NCI-H2029 treated with DMSO at 0.1 percent for 48 hours (cell line): Measurements from ENCODE around the gene STING1.
A peak's percentile ranks its signal among the peaks of the same experiment; 100 is the strongest.
"Not testable (repeated sequence)": the region's sequence is repeated elsewhere in the genome, so short reads cannot be mapped to it uniquely, and the experiment has no call there.

Experiments
- DNase-seq: peaks from one replicate; lab custom pipeline; 2025; lab: John Stamatoyannopoulos, UW

Gene STING1

GRCh38 chr5:139482050-139482889 is at the start of gene STING1:
TSS of gene STING1 (minus strand) at chr5:139482758. CDS start at chr5:139481704, 1,054 bp downstream.
- peak; percentile 96 for DNase-seq

- DNase-seq, result no peak
Measured at GRCh38 chr5:139531772-139532169, 49.2 kb upstream of the STING1 start.

- not testable (repeated sequence) for DNase-seq
Measured at GRCh38 chr5:139530079-139530478, 47.5 kb upstream of the STING1 start.

- DNase-seq, result not testable (repeated sequence)
Measured at GRCh38 chr5:139528695-139529094, 46.1 kb upstream of the STING1 start.

- not testable (repeated sequence) for DNase-seq
Measured at GRCh38 chr5:139527896-139528467, 45.4 kb upstream of the STING1 start.

GRCh38 chr5:139527090-139527470 is 44.5 kb upstream of the STING1 start:
- not testable (repeated sequence) for DNase-seq

- not testable (repeated sequence) for DNase-seq
Measured at GRCh38 chr5:139526309-139527089, 43.9 kb upstream of the STING1 start.

- not testable (repeated sequence) for DNase-seq
Measured at GRCh38 chr5:139525586-139526308, 43.2 kb upstream of the STING1 start.

- DNase-seq, result no peak
Measured at GRCh38 chr5:139524940-139525585, 42.5 kb upstream of the STING1 start.

- DNase-seq, result no peak
Measured at GRCh38 chr5:139524446-139524845, 41.9 kb upstream of the STING1 start.

- DNase-seq, result no peak
Measured at GRCh38 chr5:139523635-139524445, 41.3 kb upstream of the STING1 start.

GRCh38 chr5:139517683-139518564 is 35.4 kb upstream of the STING1 start:
- DNase-seq, result peak; percentile 52

GRCh38 chr5:139514486-139514856 is 31.9 kb upstream of the STING1 start:
- DNase-seq, result no peak

- DNase-seq, result no peak
Measured at GRCh38 chr5:139513852-139514485, 31.4 kb upstream of the STING1 start.

- peak; percentile 61 for DNase-seq
Measured at GRCh38 chr5:139513434-139513833, 30.9 kb upstream of the STING1 start.

- no peak for DNase-seq
Measured at GRCh38 chr5:139512786-139513390, 30.3 kb upstream of the STING1 start.

- DNase-seq, result not testable (repeated sequence)
Measured at GRCh38 chr5:139504722-139505121, 22.2 kb upstream of the STING1 start.

GRCh38 chr5:139503879-139504278 is 21.3 kb upstream of the STING1 start:
- DNase-seq, result not testable (repeated sequence)
